Retinal pigment epithelial cell (primary cell): ENCODE data around the gene TST.

Experiments used
- DNase-seq: peaks from one replicate; pipeline ENCODE4 v3.0.0-alpha.2; 2010; ENCODE audit warnings: low read depth
- H3K4me3 ChIP-seq: 2 replicates; pipeline ENCODE4 v1.5.1; 2011; ENCODE audit warnings: mild to moderate bottlenecking, low read length, control low read depth, moderate library complexity
- CTCF ChIP-seq: conservative IDR thresholded peaks from 2 replicates; pipeline ENCODE4 v1.5.1; 2011; ENCODE audit warnings: low read depth, low read length, control low read depth, inconsistent platforms

Gene TST

GRCh38 chr22:37018086-37018814 lies 997 bp downstream of the TST start:
- DNase-seq, result no peak
- no peak for TF ChIP-seq CTCF
- peak overlapping the region; percentile 67 for H3K4me3 ChIP-seq

- no peak for TF ChIP-seq CTCF
- no peak for DNase-seq
- no peak overlapping the region for H3K4me3 ChIP-seq
Measured at GRCh38 chr22:37017356-37017755, 1.9 kb downstream of the TST start.

- DNase-seq, result no peak
- TF ChIP-seq CTCF, result no peak
- H3K4me3 ChIP-seq, result no peak overlapping the region
Measured at GRCh38 chr22:37016134-37016910, 2.9 kb downstream of the TST start.

GRCh38 chr22:37015587-37015878 lies 3.7 kb downstream of the TST start:
- DNase-seq, result no peak
- H3K4me3 ChIP-seq, result no peak overlapping the region

GRCh38 chr22:37014835-37015586 lies 4.2 kb downstream of the TST start:
- DNase-seq, result no peak
- no peak for TF ChIP-seq CTCF
- no peak overlapping the region for H3K4me3 ChIP-seq

More at GRCh38 chr22:37015587-37015878, 3.7 kb downstream of the TST start:
- no peak for TF ChIP-seq CTCF

- DNase-seq, result no peak
- TF ChIP-seq CTCF, result no peak
Measured at GRCh38 chr22:37014415-37014806, 4.8 kb downstream of the TST start.

More at GRCh38 chr22:37014415-37014806, 4.8 kb downstream of the TST start:
- no peak overlapping the region for H3K4me3 ChIP-seq
